ENCODE results near the gene BBS9. TPM values are rescaled to one million over a fixed set of nuclear protein-coding genes. Genes with fewer than 3 reads are reported as not detected.

Gene BBS9
- polyA plus RNA-seq, 1 donor from 2014 or later: 9.8 TPM

DNA sequence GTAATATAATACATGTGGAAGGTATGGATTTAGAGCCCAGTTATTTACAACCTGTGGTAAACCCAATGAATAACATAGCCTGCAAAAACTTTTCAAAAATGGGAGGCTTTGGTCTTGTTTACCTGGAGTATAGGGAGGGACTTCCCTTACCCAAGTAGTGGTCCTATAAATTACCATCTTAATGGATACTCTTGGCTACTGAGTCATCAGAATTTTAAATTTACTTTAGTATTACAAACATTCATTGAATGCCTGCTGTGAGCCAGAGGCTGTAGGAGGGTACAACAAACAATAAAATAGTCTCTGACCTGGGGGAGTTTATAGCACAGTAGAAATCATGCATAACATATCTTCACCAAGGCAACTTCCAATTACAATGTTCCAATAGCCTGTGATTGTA, 365.1 kb downstream of the BBS9 start:
- Histone ChIP-seq H3K36me3 (ENCODE audit: insufficient read depth, low read length) (no peaks in the 10 kb centered on the region), H3K79me2 (replicated peaks; ENCODE audit: insufficient read depth, low read length) (no peaks in the 10 kb centered on the region), H2AFZ (ENCODE audit: low read depth, low read length) (no peak overlapping the region), H3K9me2 (ENCODE audit: insufficient read depth, low read length) (no peaks in the 10 kb centered on the region), H3K9me3 (ENCODE audit: low read length) (no peaks in the 10 kb centered on the region), H3K27me3 (ENCODE audit: insufficient read depth, low read depth, low read length) (no peaks in the 10 kb centered on the region), H3F3A (ENCODE audit: insufficient read depth, low read length, poor library complexity, severe bottlenecking) (no peaks in the 10 kb centered on the region), H3K27ac (ENCODE audit: low read length) (no peak overlapping the region), H3K4me2 (ENCODE audit: low read length) (no peak overlapping the region), H3K9ac (ENCODE audit: low read length) (no peak overlapping the region), H3K4me3 (ENCODE audit: low read length) (no peak overlapping the region), H4K20me1 (ENCODE audit: insufficient read depth) (no peaks in the 10 kb centered on the region)
- TF ChIP-seq RAD21 (conservative IDR thresholded peaks at IDR 0.05) (no peak), EZH2 (IDR thresholded peaks at IDR 0.05; ENCODE audit: borderline replicate concordance, insufficient read depth, low read length, poor library complexity, severe bottlenecking) (no peak), EP300 (conservative IDR thresholded peaks at IDR 0.05; ENCODE audit: poor library complexity, severe bottlenecking) (no peak), TAF1 (IDR thresholded peaks at IDR 0.05; ENCODE audit: low read depth) (no peak), SMC3 (conservative IDR thresholded peaks at IDR 0.05; ENCODE audit: poor library complexity) (no peak)
- TF ChIP-seq, protein P1, sequence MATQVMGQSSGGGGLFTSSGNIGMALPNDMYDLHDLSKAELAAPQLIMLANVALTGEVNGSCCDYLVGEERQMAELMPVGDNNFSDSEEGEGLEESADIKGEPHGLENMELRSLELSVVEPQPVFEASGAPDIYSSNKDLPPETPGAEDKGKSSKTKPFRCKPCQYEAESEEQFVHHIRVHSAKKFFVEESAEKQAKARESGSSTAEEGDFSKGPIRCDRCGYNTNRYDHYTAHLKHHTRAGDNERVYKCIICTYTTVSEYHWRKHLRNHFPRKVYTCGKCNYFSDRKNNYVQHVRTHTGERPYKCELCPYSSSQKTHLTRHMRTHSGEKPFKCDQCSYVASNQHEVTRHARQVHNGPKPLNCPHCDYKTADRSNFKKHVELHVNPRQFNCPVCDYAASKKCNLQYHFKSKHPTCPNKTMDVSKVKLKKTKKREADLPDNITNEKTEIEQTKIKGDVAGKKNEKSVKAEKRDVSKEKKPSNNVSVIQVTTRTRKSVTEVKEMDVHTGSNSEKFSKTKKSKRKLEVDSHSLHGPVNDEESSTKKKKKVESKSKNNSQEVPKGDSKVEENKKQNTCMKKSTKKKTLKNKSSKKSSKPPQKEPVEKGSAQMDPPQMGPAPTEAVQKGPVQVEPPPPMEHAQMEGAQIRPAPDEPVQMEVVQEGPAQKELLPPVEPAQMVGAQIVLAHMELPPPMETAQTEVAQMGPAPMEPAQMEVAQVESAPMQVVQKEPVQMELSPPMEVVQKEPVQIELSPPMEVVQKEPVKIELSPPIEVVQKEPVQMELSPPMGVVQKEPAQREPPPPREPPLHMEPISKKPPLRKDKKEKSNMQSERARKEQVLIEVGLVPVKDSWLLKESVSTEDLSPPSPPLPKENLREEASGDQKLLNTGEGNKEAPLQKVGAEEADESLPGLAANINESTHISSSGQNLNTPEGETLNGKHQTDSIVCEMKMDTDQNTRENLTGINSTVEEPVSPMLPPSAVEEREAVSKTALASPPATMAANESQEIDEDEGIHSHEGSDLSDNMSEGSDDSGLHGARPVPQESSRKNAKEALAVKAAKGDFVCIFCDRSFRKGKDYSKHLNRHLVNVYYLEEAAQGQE (IDR thresholded peaks at IDR 0.05; ENCODE audit: borderline replicate concordance): no peak
- TF ChIP-seq, protein P2, sequence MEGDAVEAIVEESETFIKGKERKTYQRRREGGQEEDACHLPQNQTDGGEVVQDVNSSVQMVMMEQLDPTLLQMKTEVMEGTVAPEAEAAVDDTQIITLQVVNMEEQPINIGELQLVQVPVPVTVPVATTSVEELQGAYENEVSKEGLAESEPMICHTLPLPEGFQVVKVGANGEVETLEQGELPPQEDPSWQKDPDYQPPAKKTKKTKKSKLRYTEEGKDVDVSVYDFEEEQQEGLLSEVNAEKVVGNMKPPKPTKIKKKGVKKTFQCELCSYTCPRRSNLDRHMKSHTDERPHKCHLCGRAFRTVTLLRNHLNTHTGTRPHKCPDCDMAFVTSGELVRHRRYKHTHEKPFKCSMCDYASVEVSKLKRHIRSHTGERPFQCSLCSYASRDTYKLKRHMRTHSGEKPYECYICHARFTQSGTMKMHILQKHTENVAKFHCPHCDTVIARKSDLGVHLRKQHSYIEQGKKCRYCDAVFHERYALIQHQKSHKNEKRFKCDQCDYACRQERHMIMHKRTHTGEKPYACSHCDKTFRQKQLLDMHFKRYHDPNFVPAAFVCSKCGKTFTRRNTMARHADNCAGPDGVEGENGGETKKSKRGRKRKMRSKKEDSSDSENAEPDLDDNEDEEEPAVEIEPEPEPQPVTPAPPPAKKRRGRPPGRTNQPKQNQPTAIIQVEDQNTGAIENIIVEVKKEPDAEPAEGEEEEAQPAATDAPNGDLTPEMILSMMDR (IDR thresholded peaks at IDR 0.05; ENCODE audit: poor library complexity, severe bottlenecking): no peak

DNA sequence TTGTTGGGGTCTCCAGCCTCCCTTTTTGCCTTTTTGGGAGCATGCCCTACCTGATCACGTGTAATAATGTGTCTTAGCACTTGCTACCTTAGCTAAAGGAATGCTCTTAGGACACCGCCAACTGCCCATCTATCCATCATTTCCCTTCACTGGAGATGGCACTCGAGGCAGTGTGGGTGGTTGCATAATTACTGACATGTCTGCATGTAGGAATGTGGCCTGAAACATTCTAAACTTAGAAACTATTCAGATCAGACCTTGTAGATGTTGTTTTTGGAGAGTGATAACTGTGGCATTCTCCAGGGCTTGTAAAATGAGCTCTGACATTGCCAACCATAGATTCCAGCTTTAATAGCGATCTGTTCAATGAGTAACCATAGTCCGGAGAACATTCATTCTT, 365.8 kb downstream of the BBS9 start:
- H2AFZ ChIP-seq (ENCODE audit: low read depth, low read length): no peak overlapping the region
- no peak overlapping the region for H3K4me2 ChIP-seq (ENCODE audit: low read length)
- H3K27me3 ChIP-seq (ENCODE audit: insufficient read depth, low read depth, low read length): no peaks in the 10 kb centered on the region
- H3K27ac ChIP-seq (ENCODE audit: low read length): no peak overlapping the region
- no peak for TF ChIP-seq POLR2AphosphoS5 (IDR thresholded peaks at IDR 0.05)
- TF ChIP-seq SMC3 (conservative IDR thresholded peaks at IDR 0.05; ENCODE audit: poor library complexity): no peak
- TF ChIP-seq, protein P2 (IDR thresholded peaks at IDR 0.05; ENCODE audit: poor library complexity, severe bottlenecking): no peak
- no peak for TF ChIP-seq EZH2 (IDR thresholded peaks at IDR 0.05; ENCODE audit: borderline replicate concordance, insufficient read depth, low read length, poor library complexity, severe bottlenecking)
- TF ChIP-seq, protein P1 (IDR thresholded peaks at IDR 0.05; ENCODE audit: borderline replicate concordance): no peak
- TF ChIP-seq EP300 (conservative IDR thresholded peaks at IDR 0.05; ENCODE audit: poor library complexity, severe bottlenecking): no peak
- no peaks in the 10 kb centered on the region for H3K36me3 ChIP-seq (ENCODE audit: insufficient read depth, low read length)
- no peak overlapping the region for H3K4me3 ChIP-seq (ENCODE audit: low read length)
- H4K20me1 ChIP-seq (ENCODE audit: insufficient read depth): no peaks in the 10 kb centered on the region
- no peaks in the 10 kb centered on the region for H3K79me2 ChIP-seq (replicated peaks; ENCODE audit: insufficient read depth, low read length)
- no peaks in the 10 kb centered on the region for H3K9me3 ChIP-seq (ENCODE audit: low read length)
- H3F3A ChIP-seq (ENCODE audit: insufficient read depth, low read length, poor library complexity, severe bottlenecking): no peaks in the 10 kb centered on the region
- H3K9ac ChIP-seq (ENCODE audit: low read length): no peak overlapping the region
- no peaks in the 10 kb centered on the region for H3K9me2 ChIP-seq (ENCODE audit: insufficient read depth, low read length)

Data from neural cell (in vitro differentiated cells).